HCT116 (cell line): ENCODE data around the gene VPS45. TPM values are rescaled to one million over a fixed set of nuclear protein-coding genes. Genes with fewer than 3 reads are reported as not detected.

Experiments
- ATAC-seq: fragments of 200-7000 bp; cut with Tn5 transposase; 2 replicates; pipeline ENCODE4 v1.9.1; 2020; ENCODE audit warnings: mild to moderate bottlenecking, moderate library complexity
- BruUV-seq: library from RNA; stranded (reverse); fragments of 400-500 nt; replicated peaks from 2 replicates; lab custom pipeline; 2021; lab: Mats Ljungman, UMichigan
- CTCF ChIA-PET: fragments of 300-600 bp; sonication (Branson Sonifier 250); formaldehyde crosslinking; loops from one replicate; lab custom pipeline; 2021; ENCODE audit warnings: antibody characterized with exemption; lab: Charles Lee
- POLR2A ChIA-PET: fragments of 300-600, 350-600 bp; sonication (Branson Sonifier 250); formaldehyde crosslinking; loops from one replicate; lab custom pipeline; 2021; ENCODE audit warnings: antibody characterized with exemption; lab: Charles Lee
- RAD21 ChIA-PET, 2 experiments: fragments of 300-600 bp; sonication (Branson Sonifier 250); formaldehyde crosslinking; loops; one replicate each; lab custom pipeline; 2023; ENCODE audit warnings: low total read pairs in 2 of 2; ENCODE audit not compliant: uncharacterized antibody in 2 of 2, unreplicated experiment in 2 of 2, low non-redundant PET in 1 of 2; lab: Charles Lee
- DNase-seq: peaks from one replicate; pipeline ENCODE4 v3.0.0-alpha.2; 2010; ENCODE audit warnings: low read depth, low spot score
- H2AFZ ChIP-seq: fragments of 200-600 bp; shearing (Covaris generic), sonication (generic); 2 replicates; pipeline ENCODE4 v1.6.1; 2017; ENCODE audit warnings: low read depth, mixed run types, mixed read lengths, antibody characterized with exemption, low read length; ENCODE audit not compliant: poor library complexity, severe bottlenecking
- H3K27ac ChIP-seq: 2 replicates; pipeline ENCODE4 v1.5.1; 2012; ENCODE audit warnings: low read depth, low read length
- H3K27me3 ChIP-seq: fragments of 200-600 bp; sonication (generic); 2 replicates; pipeline ENCODE4 v1.6.1; 2016; ENCODE audit warnings: mixed run types, low read length, mixed read lengths; ENCODE audit not compliant: insufficient read depth
- H3K36me3 ChIP-seq, 2 experiments: fragments of 200-500 bp in 1 of 2; fragments of 200-600 bp in 1 of 2; sonication (Bioruptor generic) in 1 of 2; sonication (generic) in 1 of 2; 2 replicates each; pipeline versions ENCODE4 v1.5.1 to v1.6.1; 2014 to 2016; ENCODE audit warnings: low read length in 2 of 2, inconsistent platforms in 1 of 2, mixed read lengths in 1 of 2, mixed run types in 1 of 2; ENCODE audit not compliant: insufficient read depth in 2 of 2, control insufficient read depth in 1 of 2
- H3K4me1 ChIP-seq, 2 experiments: fragments of 200-600 bp in 1 of 2; sonication (generic) in 1 of 2; 2 replicates each; pipeline versions ENCODE4 v1.5.1 to v1.6.1; 2012 to 2017; ENCODE audit warnings: low read length in 2 of 2, inconsistent platforms in 1 of 2, mild to moderate bottlenecking in 1 of 2, mixed read lengths in 1 of 2, mixed run types in 1 of 2, moderate library complexity in 1 of 2; ENCODE audit not compliant: insufficient read depth in 2 of 2, control insufficient read depth in 1 of 2
- H3K4me2 ChIP-seq: fragments of 200-600 bp; sonication (generic); 2 replicates; pipeline ENCODE4 v1.6.1; 2017; ENCODE audit warnings: mixed run types, low read length, mixed read lengths
- H3K4me3 ChIP-seq, 2 experiments: fragments of 200-600 bp in 1 of 2; sonication (generic) in 1 of 2; replicated peaks in 1 of 2; 2 replicates each; pipeline ENCODE4 v1.5.1; 2011 to 2016; ENCODE audit warnings: low read length in 2 of 2, control low read depth in 1 of 2, low read depth in 1 of 2, mild to moderate bottlenecking in 1 of 2, mixed read lengths in 1 of 2, mixed run types in 1 of 2
- H3K79me2 ChIP-seq: fragments of 200-600 bp; sonication (generic); 2 replicates; pipeline ENCODE4 v1.6.1; 2017; ENCODE audit warnings: mild to moderate bottlenecking, mixed run types, low read length, moderate library complexity, mixed read lengths; ENCODE audit not compliant: insufficient read depth
- H3K9ac ChIP-seq: fragments of 200-600 bp; sonication (generic); 2 replicates; pipeline ENCODE4 v1.6.1; 2016; ENCODE audit warnings: low read length, mixed read lengths
- H3K9me2 ChIP-seq: fragments of 200-600 bp; sonication (generic), shearing (Covaris generic); 2 replicates; pipeline ENCODE4 v1.6.1; 2017; ENCODE audit warnings: mixed run types, mild to moderate bottlenecking, moderate library complexity; ENCODE audit not compliant: insufficient read depth
- H3K9me3 ChIP-seq, 2 experiments: fragments of 200-500 bp in 1 of 2; fragments of 200-600 bp in 1 of 2; sonication (Bioruptor generic) in 1 of 2; sonication (generic) in 1 of 2; 2 replicates each; pipeline ENCODE4 v1.6.1; 2014 to 2017; ENCODE audit warnings: low read length in 2 of 2, mixed read lengths in 2 of 2, inconsistent platforms in 1 of 2, low read depth in 1 of 2, mild to moderate bottlenecking in 1 of 2, mixed run types in 1 of 2, moderate library complexity in 1 of 2; ENCODE audit not compliant: control insufficient read depth in 1 of 2, insufficient read depth in 1 of 2
- H4K20me1 ChIP-seq: fragments of 200-600 bp; sonication (generic), shearing (Covaris generic); 2 replicates; pipeline ENCODE4 v1.6.1; 2017; ENCODE audit warnings: mixed run types, mild to moderate bottlenecking, moderate library complexity; ENCODE audit not compliant: insufficient read depth
- CTCF ChIP-seq, 3 experiments: fragments of 200-600 bp in 1 of 3; sonication (generic) in 1 of 3; IDR thresholded peaks in 2 of 3; conservative IDR thresholded peaks in 1 of 3; 2 replicates each; pipeline ENCODE4 v1.5.1; 2012 to 2017; ENCODE audit warnings: low read depth in 2 of 3, low read length in 2 of 3, antibody characterized with exemption in 1 of 3, borderline replicate concordance in 1 of 3, control low read depth in 1 of 3, mild to moderate bottlenecking in 1 of 3, mixed read lengths in 1 of 3, mixed run types in 1 of 3, moderate library complexity in 1 of 3; ENCODE audit not compliant: insufficient read depth in 1 of 3
- EGR1 ChIP-seq: IDR thresholded peaks from 2 replicates; pipeline ENCODE4 v1.6.1; 2012; ENCODE audit warnings: low read depth
- EZH2phosphoT487 ChIP-seq: fragments of 200-600 bp; IDR thresholded peaks from 2 replicates; pipeline ENCODE4 v1.6.1; 2018; ENCODE audit warnings: antibody characterized with exemption, borderline replicate concordance
- POLR2AphosphoS5 ChIP-seq: IDR thresholded peaks from 2 replicates; pipeline ENCODE4 v1.6.1; 2011; ENCODE audit warnings: mild to moderate bottlenecking, low read depth, low read length, moderate library complexity
- RAD21 ChIP-seq: IDR thresholded peaks from 2 replicates; pipeline ENCODE4 v1.6.1; 2012; ENCODE audit warnings: low read depth, mild to moderate bottlenecking
- REST ChIP-seq: IDR thresholded peaks from 2 replicates; pipeline ENCODE4 v1.6.1; 2012; ENCODE audit warnings: low read depth
- SIN3A ChIP-seq: IDR thresholded peaks from 2 replicates; pipeline ENCODE4 v1.6.1; 2012; ENCODE audit warnings: low read depth
- ZFX ChIP-seq: fragments of 450-650 bp; IDR thresholded peaks from 2 replicates; pipeline ENCODE4 v1.6.1; 2017
- intact Hi-C: fragments of 100-400 bp; cut with micrococcal nuclease; formaldehyde crosslinking; loops from 2 replicates; pipeline ENCODE4 v1.10.0; 2022
- total RNA-seq: library from RNA; stranded (reverse); gene quantifications from one replicate; pipeline ENCODE4 v1.2.1, GENCODE V29; 2021; ENCODE audit not compliant: unreplicated experiment

The VPS45 gene
- total RNA-seq, 1 experiment from 2014 or later = 28.1 TPM

- DNase-seq = no peak
- H4K20me1 ChIP-seq = no peaks in the 10 kb centered on the region
- no peak overlapping the region for H3K27ac ChIP-seq
- H3K9me3 ChIP-seq = no peaks in the 10 kb centered on the region
- H3K27me3 ChIP-seq = no peaks in the 10 kb centered on the region
- H3K9me2 ChIP-seq = no peaks in the 10 kb centered on the region
- peaks cover 0 to 5% of the 10 kb centered on the region in 2 experiments; a peak in 2 of 4 replicates for H3K4me1 ChIP-seq
- intact Hi-C loops = no loop called here
- no peak overlapping the region for H3K4me2 ChIP-seq
- no peak overlapping the region for H3K4me3 ChIP-seq
- no TSS peak for BruUV-seq
- H3K79me2 ChIP-seq = no peaks in the 10 kb centered on the region
- POLR2A ChIA-PET = no interaction called here
- H3K36me3 ChIP-seq = no peaks in the 10 kb centered on the region
- H3K9ac ChIP-seq = no peak overlapping the region
- H2AFZ ChIP-seq = no peak overlapping the region
- TF ChIP-seq REST (no peak), EZH2phosphoT487 (no peak), ZFX (no peak), SIN3A (no peak), CTCF (IDR thresholded peaks at IDR 0.05 in 2 of 3, conservative IDR thresholded peaks at IDR 0.05 in 1 of 3; ENCODE audit: borderline replicate concordance in 1 of 3, insufficient read depth in 1 of 3, low read depth in 2 of 3, low read length in 2 of 3) (no peak), POLR2AphosphoS5 (no peak), EGR1 (no peak), RAD21 (no peak)
- TF ChIP-seq, all 23 proteins: peak for 0
- ATAC-seq = no peak
- ChIA-PET RAD21 (no interaction called here), CTCF (no interaction called here)
Measured at GRCh38 chr1:150118716-150119115, 51.1 kb downstream of the VPS45 start.
